NB4 (cell line): Measurements from ENCODE around the gene LIMK2.
"Not testable (repeated sequence)": the region's sequence is repeated elsewhere in the genome, so short reads cannot be mapped to it uniquely, and the experiment has no call there.

Source experiments
- DNase-seq: peaks from one replicate; pipeline ENCODE4 v3.0.0; 2010; ENCODE audit warnings: low read depth
- H3K4me3 ChIP-seq: one replicate; pipeline ENCODE4 v1.5.1; 2011; ENCODE audit warnings: mild to moderate bottlenecking, low read depth, low read length, moderate library complexity
- CTCF ChIP-seq: IDR thresholded peaks from one replicate; pipeline ENCODE4 v1.5.1; 2012; ENCODE audit warnings: low read depth, low read length
- MYC ChIP-seq: IDR thresholded peaks from 2 replicates; pipeline ENCODE4 v1.6.1; 2011; ENCODE audit warnings: low read depth, low read length
- POLR2A ChIP-seq: IDR thresholded peaks from 2 replicates; pipeline ENCODE4 v1.6.1; 2011; ENCODE audit warnings: mild to moderate bottlenecking; ENCODE audit not compliant: insufficient read length; ENCODE audit errors: extremely low read depth
- TF ChIP-seq, protein P1 (sequence below): IDR thresholded peaks from 2 replicates; pipeline ENCODE4 v1.6.1; 2011; ENCODE audit warnings: low read depth, low read length

LIMK2 gene

GRCh38 chr22:31308181-31308580, 96.1 kb downstream of the LIMK2 start:
- TF ChIP-seq POLR2A (no peak), CTCF (no peak), MYC (no peak)
- TF ChIP-seq, protein P1, sequence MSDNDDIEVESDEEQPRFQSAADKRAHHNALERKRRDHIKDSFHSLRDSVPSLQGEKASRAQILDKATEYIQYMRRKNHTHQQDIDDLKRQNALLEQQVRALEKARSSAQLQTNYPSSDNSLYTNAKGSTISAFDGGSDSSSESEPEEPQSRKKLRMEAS: no peak

GRCh38 chr22:31313366-31314147, 101.5 kb downstream of the LIMK2 start:
- TF ChIP-seq MYC (no peak), CTCF (peak; percentile 92), POLR2A (no peak)
- TF ChIP-seq, protein P1: no peak
- H3K4me3 ChIP-seq: no peak overlapping the region
- DNase-seq: peak; percentile 48

More at GRCh38 chr22:31308181-31308580, 96.1 kb downstream of the LIMK2 start:
- no peak overlapping the region for H3K4me3 ChIP-seq
- no peak for DNase-seq

DNA sequence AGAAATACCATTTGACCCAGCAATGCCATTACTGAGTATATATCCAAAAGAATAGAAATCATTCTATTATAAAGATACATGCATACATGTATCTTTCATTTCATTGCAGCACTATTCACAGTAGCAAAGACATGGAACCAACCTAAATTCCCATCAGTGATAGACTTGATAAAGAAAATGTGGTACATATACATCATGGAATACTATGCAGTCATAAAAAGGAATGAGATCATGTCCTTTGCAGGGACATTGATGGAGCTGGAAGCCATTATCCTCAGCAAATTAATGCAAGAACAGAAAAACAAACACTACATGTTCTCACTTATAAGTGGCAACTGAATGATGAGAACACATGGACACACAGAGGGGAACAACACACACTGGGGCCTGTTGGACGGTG, 102.1 kb downstream of the LIMK2 start:
- not testable (repeated sequence) for H3K4me3 ChIP-seq, DNase-seq

DNA sequence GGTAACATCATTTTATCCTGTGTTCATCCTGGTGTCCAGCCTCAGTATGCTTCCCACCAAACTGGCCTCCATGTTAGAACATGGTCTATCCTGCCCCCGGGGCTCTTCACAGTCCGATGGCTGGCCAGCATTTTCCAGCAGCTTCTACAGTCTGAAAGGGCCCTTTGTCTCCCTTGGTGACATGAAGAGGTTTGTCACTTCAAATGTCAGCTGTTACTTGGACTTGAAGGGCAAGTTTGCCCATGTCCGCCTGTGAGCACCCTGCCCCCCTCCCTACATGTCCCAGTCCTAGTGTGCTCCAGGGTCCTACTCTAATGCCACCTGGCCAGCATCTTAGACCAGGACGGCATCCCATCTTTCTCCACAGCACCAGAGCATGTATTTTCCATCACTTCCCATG, 109.3 kb downstream of the LIMK2 start:
- no peak for TF ChIP-seq MYC
- TF ChIP-seq CTCF: no peak
- no peak overlapping the region for H3K4me3 ChIP-seq
- no peak for DNase-seq

DNA sequence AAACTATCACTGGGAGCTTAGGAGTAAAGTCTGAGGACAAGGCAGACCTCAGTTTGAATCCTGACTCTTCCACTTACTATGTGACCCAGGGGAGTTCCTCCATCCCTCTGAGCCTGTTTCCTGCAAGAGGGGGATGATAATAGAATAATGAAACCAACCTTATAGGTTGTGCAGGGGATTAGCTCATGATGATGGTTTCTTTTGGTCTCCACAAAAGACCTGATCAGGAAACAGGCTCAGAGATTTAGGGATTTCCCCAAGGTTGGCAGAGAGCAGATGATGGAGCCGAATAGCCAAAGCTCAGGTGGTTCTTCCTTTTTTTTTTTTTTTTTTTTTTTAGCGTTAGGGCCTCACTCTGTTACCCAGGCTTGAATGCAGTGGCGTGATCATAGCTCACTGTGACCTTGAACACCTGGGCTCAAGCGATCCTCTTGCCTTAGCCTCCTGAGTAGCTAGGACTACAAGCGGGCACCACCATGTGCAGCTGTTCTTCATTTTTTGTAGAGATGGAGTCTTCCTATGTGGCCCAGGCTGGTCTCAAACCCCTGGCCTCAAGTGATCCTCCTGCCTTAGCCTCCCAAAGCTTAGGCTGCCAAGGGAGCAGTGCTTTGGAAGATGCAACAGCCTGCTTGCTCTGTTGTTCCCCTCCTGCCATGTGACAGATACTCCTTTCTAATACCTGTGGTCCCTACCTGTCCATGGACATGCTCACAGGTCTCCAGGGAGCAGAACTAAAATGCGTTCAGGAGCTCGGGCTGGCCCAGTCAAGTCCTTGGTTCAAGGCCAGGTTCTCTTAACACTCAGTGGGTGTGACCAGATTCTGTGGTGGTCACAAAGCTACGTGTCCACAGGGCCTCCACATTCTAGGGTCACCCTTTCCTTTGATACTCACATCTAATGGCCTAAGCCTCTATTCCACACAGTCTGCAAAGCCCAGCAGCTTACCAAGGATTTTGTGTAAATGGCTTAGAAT, 111.8 kb downstream of the LIMK2 start:
- no peak for DNase-seq
- no peak for TF ChIP-seq CTCF
- TF ChIP-seq POLR2A: no peak
- TF ChIP-seq, protein P1: no peak
- TF ChIP-seq MYC: no peak

GRCh38 chr22:31326877-31327276, 114.8 kb downstream of the LIMK2 start:
- no peak for TF ChIP-seq MYC
- no peak for TF ChIP-seq CTCF
- TF ChIP-seq, protein P1: no peak
- no peak for TF ChIP-seq POLR2A
- no peak overlapping the region for H3K4me3 ChIP-seq
- DNase-seq: no peak

More for the DNA sequence above, 111.8 kb downstream of the LIMK2 start:
- no peak overlapping the region for H3K4me3 ChIP-seq
